Activated CD8-positive, alpha-beta T cell treated with anti-CD3 and anti-CD28 coated beads, Interleukin-2, amount 10 ng/mL, durations not matched to agents 7 days and 5 days (primary cell): ENCODE measurements around the gene SEC62. TPM values are rescaled to one million over a fixed set of nuclear protein-coding genes. Genes with fewer than 3 reads are reported as not detected.
A peak's percentile ranks its signal among the peaks of the same experiment; 100 is the strongest.
"Not testable (repeated sequence)": the region's sequence is repeated elsewhere in the genome, so short reads cannot be mapped to it uniquely, and the experiment has no call there.

Experiments used
- ATAC-seq: fragments of 150-1000 bp; cut with Tn5 transposase; one replicate; pipeline ENCODE4 v1.10.0; 2021; ENCODE audit warnings: moderate library complexity
- CTCF ChIA-PET: fragments of 350-600 bp; sonication (Branson Sonifier 250); formaldehyde crosslinking; loops from one replicate; lab custom pipeline; 2021; ENCODE audit warnings: antibody characterized with exemption; lab: Charles Lee
- POLR2A ChIA-PET: fragments of 350-600 bp; sonication (Branson Sonifier 250); formaldehyde crosslinking; loops from one replicate; lab custom pipeline; 2021; ENCODE audit warnings: antibody characterized with exemption; lab: Charles Lee
- DNase-seq: peaks from one replicate; pipeline ENCODE4 v3.0.0-alpha.2; 2020
- H3K27ac Mint-ChIP-seq: one replicate; pipeline ENCODE4 v1.8.0; 2021; ENCODE audit warnings: mild to moderate bottlenecking, mixed read lengths
- H3K27me3 Mint-ChIP-seq: one replicate; pipeline ENCODE4 v1.8.0; 2021; ENCODE audit warnings: low read depth, mixed read lengths
- H3K36me3 Mint-ChIP-seq: one replicate; pipeline ENCODE4 v1.8.0; 2021; ENCODE audit warnings: low read depth, mixed read lengths
- H3K4me1 Mint-ChIP-seq: one replicate; pipeline ENCODE4 v1.8.0; 2021; ENCODE audit warnings: low read depth, mixed read lengths
- H3K4me3 Mint-ChIP-seq: one replicate; pipeline ENCODE4 v1.8.0; 2021; ENCODE audit warnings: mild to moderate bottlenecking, mixed read lengths
- H3K9me3 Mint-ChIP-seq: one replicate; pipeline ENCODE4 v1.8.0; 2022; ENCODE audit warnings: mixed read lengths; ENCODE audit not compliant: insufficient read depth
- total RNA-seq, 2 experiments: library from RNA; stranded (reverse); gene quantifications; one replicate each; pipeline ENCODE4 v1.2.3, GENCODE V29; 2021

Gene SEC62
- total RNA-seq, 2 experiments from 2014 or later = 46.5 to 49.9 TPM

- Mint-ChIP-seq H3K36me3 (peaks cover 18% of the 10 kb centered on the region), H3K27me3 (no peaks in the 10 kb centered on the region), H3K4me1 (peaks cover 32% of the 10 kb centered on the region), H3K27ac (no peak overlapping the region), H3K9me3 (no peaks in the 10 kb centered on the region), H3K4me3 (no peak overlapping the region)
- DNase-seq (no peak), ATAC-seq (no peak)
- POLR2A ChIA-PET = no interaction called here
- CTCF ChIA-PET = interaction anchor here (0.7 to 0.9 kb wide), 2 partner anchors 9 to 187 kb away, joined by 3 read pairs; partner anchors contain the start of genes LRRC34 and LRRIQ4
Measured at GRCh38 chr3:170000051-170000450, 33.4 kb downstream of the SEC62 start.

- no peak for DNase-seq
- no peak overlapping the region for H3K4me3 Mint-ChIP-seq
- ChIA-PET CTCF (interaction anchor here (1.6 kb wide), 1 partner anchor 35 kb away, joined by 4 read pairs; the partner anchor contains the start of gene SEC62), POLR2A (no interaction called here)
- no peaks in the 10 kb centered on the region for H3K9me3 Mint-ChIP-seq
- peaks cover 45% of the 10 kb centered on the region for H3K4me1 Mint-ChIP-seq
- peaks cover 13% of the 10 kb centered on the region for H3K36me3 Mint-ChIP-seq
- ATAC-seq = no peak
- no peaks in the 10 kb centered on the region for H3K27me3 Mint-ChIP-seq
- no peak overlapping the region for H3K27ac Mint-ChIP-seq
Measured at GRCh38 chr3:170002231-170002630, 35.6 kb downstream of the SEC62 start.

- DNase-seq = no peak
- H3K9me3 Mint-ChIP-seq = no peaks in the 10 kb centered on the region
- POLR2A ChIA-PET = interaction anchor here (0.6 kb wide), 1 partner anchor 37 kb away, joined by 3 read pairs; no protein-coding TSS in a partner anchor
- H3K4me3 Mint-ChIP-seq = no peak overlapping the region
- H3K4me1 Mint-ChIP-seq = peaks cover 47% of the 10 kb centered on the region
- no peak for ATAC-seq
- CTCF ChIA-PET = interaction anchor here (1.2 to 1.6 kb wide), 2 partner anchors 31 to 36 kb away, joined by 3 to 4 read pairs; partner anchors contain the start of gene SEC62
- H3K27me3 Mint-ChIP-seq = no peaks in the 10 kb centered on the region
- peak overlapping the region; percentile 71 for H3K27ac Mint-ChIP-seq
- peaks cover 13% of the 10 kb centered on the region for H3K36me3 Mint-ChIP-seq
Measured at GRCh38 chr3:170002879-170003278, 36.3 kb downstream of the SEC62 start.

- no peaks in the 10 kb centered on the region for H3K9me3 Mint-ChIP-seq
- H3K27me3 Mint-ChIP-seq = no peaks in the 10 kb centered on the region
- DNase-seq (no peak), ATAC-seq (no peak)
- H3K27ac Mint-ChIP-seq = peak overlapping the region; percentile 33
- H3K4me1 Mint-ChIP-seq = peaks cover 42% of the 10 kb centered on the region
- CTCF ChIA-PET = interaction anchor here (1.4 kb wide), 1 partner anchor 141 kb away, joined by 3 read pairs; no protein-coding TSS in a partner anchor
- peaks cover 9% of the 10 kb centered on the region for H3K36me3 Mint-ChIP-seq
- POLR2A ChIA-PET = no interaction called here
- H3K4me3 Mint-ChIP-seq = no peak overlapping the region
Measured at GRCh38 chr3:170003881-170004356, 37.3 kb downstream of the SEC62 start.

GRCh38 chr3:170007031-170007663 is 40.5 kb downstream of the SEC62 start:
- ATAC-seq (peak; percentile 93), DNase-seq (peak; percentile 70)
- Mint-ChIP-seq H3K4me1 (peaks cover 33% of the 10 kb centered on the region), H3K9me3 (no peaks in the 10 kb centered on the region), H3K27ac (peak overlapping the region; percentile 85), H3K36me3 (peaks cover 2% of the 10 kb centered on the region), H3K27me3 (no peaks in the 10 kb centered on the region), H3K4me3 (peak overlapping the region; percentile 1)
- POLR2A ChIA-PET = interaction anchor here (0.6 to 1.3 kb wide), 3 partner anchors 20 to 163 kb away, joined by 3 to 6 read pairs (median 3); partner anchors contain the start of gene SEC62
- CTCF ChIA-PET = interaction anchor here (0.8 to 1.4 kb wide), 4 partner anchors 8 to 30 kb away, joined by 3 read pairs; no protein-coding TSS in a partner anchor

- H3K4me3 Mint-ChIP-seq = no peak overlapping the region
- no peaks in the 10 kb centered on the region for H3K27me3 Mint-ChIP-seq
- H3K27ac Mint-ChIP-seq = no peak overlapping the region
- ATAC-seq = no peak
- no peaks in the 10 kb centered on the region for H3K9me3 Mint-ChIP-seq
- POLR2A ChIA-PET = interaction anchor here (1.0 kb wide), 1 partner anchor 43 kb away, joined by 3 read pairs; no protein-coding TSS in a partner anchor
- H3K36me3 Mint-ChIP-seq = peaks cover 2% of the 10 kb centered on the region
- CTCF ChIA-PET = interaction anchor here (1.3 kb wide), 1 partner anchor 42 kb away, joined by 3 read pairs; no protein-coding TSS in a partner anchor
- DNase-seq = no peak
- H3K4me1 Mint-ChIP-seq = peaks cover 15% of the 10 kb centered on the region
Measured at GRCh38 chr3:170010498-170010897, 43.9 kb downstream of the SEC62 start.

GRCh38 chr3:170012683-170013400 is 46.2 kb downstream of the SEC62 start:
- H3K4me3 Mint-ChIP-seq = no peak overlapping the region
- no peaks in the 10 kb centered on the region for H3K36me3 Mint-ChIP-seq
- H3K9me3 Mint-ChIP-seq = no peaks in the 10 kb centered on the region
- no peak overlapping the region for H3K27ac Mint-ChIP-seq
- H3K4me1 Mint-ChIP-seq = no peaks in the 10 kb centered on the region
- H3K27me3 Mint-ChIP-seq = peaks cover 12% of the 10 kb centered on the region
- ChIA-PET POLR2A (no interaction called here), CTCF (no interaction called here)
- no peak for ATAC-seq
- DNase-seq = no peak

GRCh38 chr3:170016057-170016456 is 49.5 kb downstream of the SEC62 start:
- Mint-ChIP-seq H3K4me1 (peaks cover 1% of the 10 kb centered on the region), H3K9me3 (no peaks in the 10 kb centered on the region), H3K4me3 (no peak overlapping the region), H3K27ac (no peak overlapping the region), H3K27me3 (peaks cover 12% of the 10 kb centered on the region), H3K36me3 (no peaks in the 10 kb centered on the region)
- no peak for DNase-seq
- POLR2A ChIA-PET = no interaction called here
- no peak for ATAC-seq
- CTCF ChIA-PET = interaction anchor here (1.3 kb wide), 1 partner anchor 9 kb away, joined by 3 read pairs; no protein-coding TSS in a partner anchor

GRCh38 chr3:170019306-170019705 is 52.7 kb downstream of the SEC62 start:
- POLR2A ChIA-PET = interaction anchor here (0.6 kb wide), 1 partner anchor 157 kb away, joined by 3 read pairs; no protein-coding TSS in a partner anchor
- not testable (repeated sequence) for H3K9me3 Mint-ChIP-seq, ATAC-seq, H3K4me1 Mint-ChIP-seq, H3K27ac Mint-ChIP-seq, H3K36me3 Mint-ChIP-seq, DNase-seq, H3K4me3 Mint-ChIP-seq
- CTCF ChIA-PET = interaction anchor here (2.5 to 2.9 kb wide), 2 partner anchors 155 to 156 kb away, joined by 9 read pairs; no protein-coding TSS in a partner anchor
- peaks cover 16% of the 10 kb centered on the region for H3K27me3 Mint-ChIP-seq

GRCh38 chr3:170021083-170021482 is 54.5 kb downstream of the SEC62 start:
- POLR2A ChIA-PET = interaction anchor here (0.6 to 0.7 kb wide), 2 partner anchors 13 to 54 kb away, joined by 3 to 4 read pairs; partner anchors contain the start of gene SEC62
- ATAC-seq = no peak

GRCh38 chr3:170022336-170022735 is 55.7 kb downstream of the SEC62 start:
- H3K27me3 Mint-ChIP-seq = peaks cover 4% of the 10 kb centered on the region
- H3K27ac Mint-ChIP-seq = no peak overlapping the region
- POLR2A ChIA-PET = no interaction called here
- no peak for ATAC-seq
- no peak for DNase-seq
- H3K9me3 Mint-ChIP-seq = peaks cover 3% of the 10 kb centered on the region
- peaks cover 18% of the 10 kb centered on the region for H3K4me1 Mint-ChIP-seq
- H3K4me3 Mint-ChIP-seq = no peak overlapping the region
- CTCF ChIA-PET = interaction anchor here (0.9 to 3.1 kb wide), 3 partner anchors 15 to 92 kb away, joined by 3 to 20 read pairs (median 3); partner anchors contain the start of gene SEC62
- peaks cover 7% of the 10 kb centered on the region for H3K36me3 Mint-ChIP-seq

More at GRCh38 chr3:170021083-170021482, 54.5 kb downstream of the SEC62 start:
- H3K4me3 Mint-ChIP-seq = no peak overlapping the region
- DNase-seq = no peak
- peaks cover 1% of the 10 kb centered on the region for H3K36me3 Mint-ChIP-seq
- H3K27ac Mint-ChIP-seq = no peak overlapping the region
- CTCF ChIA-PET = interaction anchor here (1.1 to 3.1 kb wide), 7 partner anchors 13 to 158 kb away, joined by 3 to 20 read pairs (median 7); partner anchors contain the start of gene SEC62
- H3K27me3 Mint-ChIP-seq = peaks cover 16% of the 10 kb centered on the region
- H3K4me1 Mint-ChIP-seq = peaks cover 8% of the 10 kb centered on the region
- no peaks in the 10 kb centered on the region for H3K9me3 Mint-ChIP-seq
